MCF 10A (cell line): Measurements from ENCODE around the gene FLRT1. TPM values are rescaled to one million over a fixed set of nuclear protein-coding genes. Genes with fewer than 3 reads are reported as not detected.
"Not testable (repeated sequence)": the region's sequence is repeated elsewhere in the genome, so short reads cannot be mapped to it uniquely, and the experiment has no call there.

Experiments used
- BruUV-seq: library from RNA; stranded (reverse); fragments of 400-500 nt; replicated peaks from 2 replicates; lab custom pipeline; 2021; lab: Mats Ljungman, UMichigan
- CTCF ChIA-PET: fragments of 300-600 bp; sonication (Branson Sonifier 250); formaldehyde crosslinking; extraction: SDS; loops from one replicate; lab custom pipeline; 2021; ENCODE audit warnings: antibody characterized with exemption, inconsistent platforms; lab: Yijun Ruan, JAX
- POLR2A ChIA-PET: fragments of 300-600, 350-650 bp; sonication (Branson Sonifier 250); formaldehyde crosslinking; extraction: SDS; loops from one replicate; lab custom pipeline; 2020; ENCODE audit warnings: antibody characterized with exemption, inconsistent platforms; lab: Yijun Ruan, JAX
- DNase-seq: peaks from one replicate; pipeline ENCODE4 v3.0.0-alpha.2; 2018; ENCODE audit not compliant: unreplicated experiment
- H3K27ac Mint-ChIP-seq: one replicate; pipeline ENCODE4 v1.8.0; 2022; ENCODE audit warnings: mild to moderate bottlenecking, low read depth, mixed read lengths; ENCODE audit not compliant: unreplicated experiment
- H3K27me3 Mint-ChIP-seq: one replicate; pipeline ENCODE4 v1.8.0; 2022; ENCODE audit warnings: mixed read lengths; ENCODE audit not compliant: insufficient read depth, unreplicated experiment
- H3K36me3 Mint-ChIP-seq: one replicate; pipeline ENCODE4 v1.8.0; 2022; ENCODE audit warnings: mild to moderate bottlenecking, moderate library complexity, mixed read lengths; ENCODE audit not compliant: insufficient read depth, unreplicated experiment
- H3K4me1 Mint-ChIP-seq: one replicate; pipeline ENCODE4 v1.8.0; 2022; ENCODE audit warnings: mixed read lengths; ENCODE audit not compliant: insufficient read depth, unreplicated experiment
- H3K4me3 Mint-ChIP-seq: one replicate; pipeline ENCODE4 v1.8.0; 2022; ENCODE audit warnings: mild to moderate bottlenecking, moderate library complexity, mixed read lengths; ENCODE audit not compliant: unreplicated experiment
- H3K9me3 Mint-ChIP-seq: one replicate; pipeline ENCODE4 v1.8.0; 2022; ENCODE audit warnings: mixed read lengths; ENCODE audit not compliant: unreplicated experiment
- intact Hi-C: fragments of 100-400 bp; cut with micrococcal nuclease; formaldehyde crosslinking; loops from 2 replicates; pipeline ENCODE4 v1.14.1; 2022
- total RNA-seq: library from RNA; stranded (reverse); gene quantifications from 2 replicates; pipeline ENCODE4 v1.2.3, GENCODE V29; 2022
- TF ChIP-seq, protein P1 (sequence below): fragments of 200-600 bp; IDR thresholded peaks from one replicate; pipeline ENCODE4 v1.8.0; 2022; ENCODE audit warnings: antibody characterized with exemption, mild to moderate bottlenecking; ENCODE audit not compliant: unreplicated experiment

Gene FLRT1
- total RNA-seq, 1 experiment from 2014 or later: 2.7 TPM

DNA sequence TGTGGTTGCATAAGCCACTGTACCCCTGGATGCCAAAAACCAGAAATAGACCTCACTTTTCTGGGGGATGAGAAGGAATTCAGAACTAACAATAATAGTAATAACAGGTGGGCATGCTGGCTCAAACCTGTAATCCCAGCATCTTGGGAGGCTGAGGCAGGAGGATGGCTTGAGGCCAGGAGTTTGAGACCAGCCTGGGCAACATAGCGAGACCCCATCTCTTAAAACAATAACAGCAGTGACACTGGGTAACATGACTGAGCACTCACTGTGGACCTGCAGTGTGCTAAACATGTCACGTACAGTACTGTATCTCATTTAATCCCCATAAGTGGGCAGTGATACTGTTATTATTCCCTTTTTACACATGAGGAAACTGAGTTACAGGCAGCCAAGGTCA lies 10.0 kb downstream of the FLRT1 start:
- intact Hi-C loops: no loop called here
- TF ChIP-seq, protein P1, sequence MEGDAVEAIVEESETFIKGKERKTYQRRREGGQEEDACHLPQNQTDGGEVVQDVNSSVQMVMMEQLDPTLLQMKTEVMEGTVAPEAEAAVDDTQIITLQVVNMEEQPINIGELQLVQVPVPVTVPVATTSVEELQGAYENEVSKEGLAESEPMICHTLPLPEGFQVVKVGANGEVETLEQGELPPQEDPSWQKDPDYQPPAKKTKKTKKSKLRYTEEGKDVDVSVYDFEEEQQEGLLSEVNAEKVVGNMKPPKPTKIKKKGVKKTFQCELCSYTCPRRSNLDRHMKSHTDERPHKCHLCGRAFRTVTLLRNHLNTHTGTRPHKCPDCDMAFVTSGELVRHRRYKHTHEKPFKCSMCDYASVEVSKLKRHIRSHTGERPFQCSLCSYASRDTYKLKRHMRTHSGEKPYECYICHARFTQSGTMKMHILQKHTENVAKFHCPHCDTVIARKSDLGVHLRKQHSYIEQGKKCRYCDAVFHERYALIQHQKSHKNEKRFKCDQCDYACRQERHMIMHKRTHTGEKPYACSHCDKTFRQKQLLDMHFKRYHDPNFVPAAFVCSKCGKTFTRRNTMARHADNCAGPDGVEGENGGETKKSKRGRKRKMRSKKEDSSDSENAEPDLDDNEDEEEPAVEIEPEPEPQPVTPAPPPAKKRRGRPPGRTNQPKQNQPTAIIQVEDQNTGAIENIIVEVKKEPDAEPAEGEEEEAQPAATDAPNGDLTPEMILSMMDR: no peak
- Mint-ChIP-seq H3K4me3 (no peak overlapping the region), H3K36me3 (no peaks in the 10 kb centered on the region), H3K27ac (no peak overlapping the region), H3K27me3 (no peaks in the 10 kb centered on the region), H3K9me3 (no peaks in the 10 kb centered on the region), H3K4me1 (no peaks in the 10 kb centered on the region)
- DNase-seq: no peak
- ChIA-PET CTCF (no interaction called here), POLR2A (interaction anchor here (1.0 kb wide), 1 partner anchor 28 kb away, joined by 3 read pairs; no protein-coding TSS in a partner anchor)
- no TSS peak for BruUV-seq

DNA sequence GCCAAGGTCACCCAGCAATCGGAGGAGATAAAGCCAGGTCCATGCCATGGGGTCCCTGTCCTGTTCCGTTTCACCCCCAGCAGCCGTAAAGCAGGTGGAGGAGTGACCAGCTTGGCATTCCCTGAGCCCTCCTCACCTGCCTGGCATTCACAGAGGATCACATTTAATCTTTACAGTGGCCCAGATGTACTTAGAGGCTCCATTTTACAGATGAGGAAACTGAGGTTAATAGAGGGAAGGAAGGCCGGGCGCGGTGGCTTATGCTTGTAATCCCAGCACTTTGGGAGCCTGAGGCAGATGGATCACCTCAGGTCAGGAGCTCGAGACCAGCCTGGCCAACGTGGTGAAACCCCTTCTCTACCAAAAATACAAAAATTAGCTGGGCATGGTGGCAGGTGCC lies 11.6 kb downstream of the FLRT1 start:
- H3K9me3 Mint-ChIP-seq, POLR2A ChIA-PET, BruUV-seq, CTCF ChIA-PET, H3K4me1 Mint-ChIP-seq, H3K4me3 Mint-ChIP-seq, H3K27me3 Mint-ChIP-seq, DNase-seq, H3K27ac Mint-ChIP-seq, intact Hi-C loops, H3K36me3 Mint-ChIP-seq: not testable (repeated sequence)

DNA sequence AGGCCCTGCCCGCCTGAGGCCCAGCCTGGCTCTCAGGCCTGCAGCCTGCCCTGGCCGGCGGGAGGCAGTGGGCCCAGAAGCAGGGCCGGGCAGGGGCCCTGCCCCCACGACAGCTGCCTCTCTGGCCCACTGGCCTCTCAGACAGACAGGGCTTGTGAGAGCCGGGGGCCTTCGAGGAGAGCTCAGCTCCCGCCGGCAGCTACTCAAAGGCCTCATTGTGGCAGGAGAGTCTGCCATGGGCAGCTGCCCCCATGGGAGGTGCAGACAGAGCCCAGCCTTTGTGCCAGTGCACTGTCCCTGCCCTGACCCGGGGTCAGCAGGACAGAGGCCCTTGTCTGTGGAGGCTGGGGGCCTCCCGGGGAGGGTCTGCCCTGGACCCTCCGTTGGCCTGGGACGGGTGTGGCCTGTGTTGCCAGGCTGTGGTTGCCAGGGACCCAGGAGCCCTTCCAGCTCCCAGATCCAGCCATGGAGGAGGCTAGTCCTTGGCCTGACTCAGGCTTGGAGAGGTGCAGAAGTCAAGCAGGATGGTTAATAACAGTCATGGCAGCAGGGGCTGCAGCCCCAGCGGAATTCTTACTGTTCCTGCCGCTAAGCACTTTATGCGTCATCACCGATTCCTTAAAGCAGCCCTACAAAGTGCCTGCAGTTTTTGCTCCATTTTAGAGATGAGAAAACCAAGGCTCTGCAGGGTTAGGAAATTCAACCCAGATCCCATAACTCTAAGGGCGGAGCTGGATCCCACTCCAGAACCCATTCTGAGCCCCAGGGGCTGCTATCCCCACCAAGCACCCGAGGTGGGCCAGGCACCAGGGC lies 12.5 kb downstream of the FLRT1 start:
- DNase-seq: no peak
- no peak overlapping the region for H3K27ac Mint-ChIP-seq

DNA sequence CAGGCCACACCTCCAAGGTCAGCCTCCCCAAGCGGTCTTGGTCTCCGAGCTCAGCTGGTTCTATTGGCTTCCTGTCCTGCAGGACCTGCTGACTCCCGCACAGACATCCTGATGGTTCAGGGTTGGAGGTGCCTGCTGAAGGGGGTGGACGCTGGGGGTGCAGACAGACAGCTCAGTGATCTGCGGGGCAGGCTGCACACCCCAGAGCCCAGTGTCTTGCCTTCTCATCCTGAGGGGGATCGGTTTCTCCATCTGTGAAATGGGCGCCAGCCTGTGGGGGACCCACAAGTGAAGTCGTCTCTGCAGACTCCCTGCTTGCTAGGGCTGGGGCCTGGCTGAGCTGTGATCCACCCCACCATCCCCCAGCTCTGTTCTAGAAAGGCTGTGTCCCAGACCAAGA lies 13.8 kb downstream of the FLRT1 start:
- no peaks in the 10 kb centered on the region for H3K9me3 Mint-ChIP-seq
- TF ChIP-seq, protein P1: no peak
- BruUV-seq: no TSS peak
- H3K4me3 Mint-ChIP-seq: no peak overlapping the region
- H3K27me3 Mint-ChIP-seq: no peaks in the 10 kb centered on the region
- CTCF ChIA-PET: no interaction called here
- POLR2A ChIA-PET: no interaction called here
- no peak overlapping the region for H3K27ac Mint-ChIP-seq
- no peaks in the 10 kb centered on the region for H3K36me3 Mint-ChIP-seq
- intact Hi-C loops: no loop called here
- DNase-seq: no peak
- H3K4me1 Mint-ChIP-seq: no peaks in the 10 kb centered on the region

More for the DNA sequence above, 12.5 kb downstream of the FLRT1 start:
- no peak overlapping the region for H3K4me3 Mint-ChIP-seq
- CTCF ChIA-PET: no interaction called here
- no peaks in the 10 kb centered on the region for H3K4me1 Mint-ChIP-seq
- no peaks in the 10 kb centered on the region for H3K9me3 Mint-ChIP-seq
- no peaks in the 10 kb centered on the region for H3K27me3 Mint-ChIP-seq
- POLR2A ChIA-PET: no interaction called here
- TF ChIP-seq, protein P1: no peak
- H3K36me3 Mint-ChIP-seq: no peaks in the 10 kb centered on the region
- intact Hi-C loops: no loop called here
- no TSS peak for BruUV-seq
